Activated T-cell treated with anti-CD3 and anti-CD28 coated beads for 24 hours (primary cell): ENCODE data around the gene NCDN.
"Not testable (repeated sequence)": the region's sequence is repeated elsewhere in the genome, so short reads cannot be mapped to it uniquely, and the experiment has no call there.

ENCODE experiments used
- DNase-seq: peaks from one replicate; pipeline ENCODE4 v3.0.0-alpha.2; 2020; ENCODE audit warnings: low read depth

The NCDN gene

GRCh38 chr1:35569936-35570335 lies 12.3 kb downstream of the NCDN start:
- DNase-seq, result no peak

- no peak for DNase-seq
These were observed 13.1 kb downstream of the NCDN start for GRCh38 chr1:35570589-35571137.

- no peak for DNase-seq
These were observed 13.7 kb downstream of the NCDN start for GRCh38 chr1:35571263-35571662.

- no peak for DNase-seq
These were observed 14.7 kb downstream of the NCDN start for GRCh38 chr1:35572296-35572695.

- DNase-seq, result no peak
These were observed 15.9 kb downstream of the NCDN start, which contains the start of gene TFAP2E for GRCh38 chr1:35573198-35574124. TSS of gene TFAP2E (plus strand) at chr1:35573314. CDS start at chr1:35573578, 264 bp downstream.

- DNase-seq, result no peak
These were observed 16.6 kb downstream of the NCDN start for GRCh38 chr1:35574125-35574654.

GRCh38 chr1:35574655-35575415 lies 17.2 kb downstream of the NCDN start:
- no peak for DNase-seq

- no peak for DNase-seq
These were observed 17.9 kb downstream of the NCDN start for GRCh38 chr1:35575416-35575958.

- no peak for DNase-seq
These were observed 18.6 kb downstream of the NCDN start for GRCh38 chr1:35576061-35576765.

GRCh38 chr1:35576766-35577070 lies 19.1 kb downstream of the NCDN start:
- DNase-seq, result not testable (repeated sequence)

- peak; percentile 42 for DNase-seq
These were observed 19.7 kb downstream of the NCDN start for GRCh38 chr1:35577071-35577998.

- no peak for DNase-seq
These were observed 23.4 kb downstream of the NCDN start for GRCh38 chr1:35580949-35581388.

GRCh38 chr1:35581621-35582020 lies 24.0 kb downstream of the NCDN start:
- not testable (repeated sequence) for DNase-seq

- no peak for DNase-seq
These were observed 27.7 kb downstream of the NCDN start for GRCh38 chr1:35585281-35585680.

- not testable (repeated sequence) for DNase-seq
These were observed 28.2 kb downstream of the NCDN start for GRCh38 chr1:35585805-35586204.

- no peak for DNase-seq
These were observed 29.2 kb downstream of the NCDN start for GRCh38 chr1:35586808-35587207.

GRCh38 chr1:35587736-35588135 lies 30.1 kb downstream of the NCDN start:
- no peak for DNase-seq

- no peak for DNase-seq
These were observed 30.8 kb downstream of the NCDN start for GRCh38 chr1:35588197-35588910.

- DNase-seq, result no peak
These were observed 32.2 kb downstream of the NCDN start for GRCh38 chr1:35589516-35590427.
